ENCODE results near the gene TMEM269.

Gene TMEM269

DNA sequence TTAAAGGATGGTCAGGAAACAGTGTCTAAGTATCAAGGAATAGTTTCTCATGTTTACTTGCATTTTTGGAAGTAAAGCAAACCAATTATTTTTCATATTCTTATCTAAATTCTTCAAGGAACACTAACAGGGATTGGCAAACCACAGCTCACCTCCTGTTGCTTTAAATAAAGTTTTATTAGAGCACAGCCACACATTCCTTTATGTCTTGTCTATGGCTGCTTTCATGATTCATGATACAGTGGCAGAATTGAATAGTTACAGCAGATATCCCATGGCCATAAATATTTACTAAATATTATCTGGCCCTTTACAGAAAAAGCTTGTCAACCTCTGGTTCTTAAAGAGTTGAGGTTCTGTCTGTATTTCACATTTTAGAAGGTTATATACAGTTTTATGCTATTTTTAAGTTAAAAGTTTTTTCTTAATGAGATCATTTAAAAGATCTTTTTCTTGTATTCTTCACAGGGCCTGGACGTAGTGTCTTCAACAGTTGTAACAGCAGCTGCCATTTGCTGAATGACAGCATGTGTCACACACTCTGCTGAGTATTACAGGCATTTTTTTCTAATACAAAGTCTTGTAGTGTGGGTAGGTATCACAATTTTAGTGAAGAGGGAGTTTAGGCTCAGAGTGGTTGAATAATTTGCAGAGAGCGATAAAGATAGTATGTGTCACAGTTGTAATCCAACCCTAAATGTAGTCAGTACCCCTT, 64.2 kb downstream of the TMEM269 start:
- no peak for DNase-seq (ENCODE audit: low read depth in 2 of 2)

DNA sequence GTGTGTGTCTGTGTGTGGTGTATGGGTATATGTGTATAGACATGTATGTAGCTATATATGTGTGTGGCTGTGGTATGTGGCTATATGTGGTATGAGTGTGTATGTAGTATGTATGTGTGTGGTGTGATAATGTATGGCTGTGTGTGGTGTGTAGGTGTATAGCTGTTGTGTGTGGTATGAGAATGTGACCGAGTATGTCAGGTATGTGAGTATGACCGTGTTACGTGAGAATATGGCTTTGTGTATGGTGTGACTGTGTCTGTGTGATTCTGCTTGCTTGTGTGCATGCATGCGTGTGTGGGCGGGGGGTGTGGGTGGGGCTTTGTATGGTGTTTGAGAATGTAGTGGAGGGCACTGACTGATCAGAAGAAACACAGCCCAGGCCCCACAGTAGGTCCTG, 65.2 kb downstream of the TMEM269 start:
- no peak for DNase-seq (ENCODE audit: low read depth in 2 of 2)
